WTC11 (cell line): ENCODE data around the gene TAGLN3. TPM values are rescaled to one million over a fixed set of nuclear protein-coding genes. Genes with fewer than 3 reads are reported as not detected.

Experiments used
- ATAC-seq: fragments of 200-7000 bp; cut with Tn5 transposase; 2 replicates; pipeline ENCODE4 v1.10.0; 2021; ENCODE audit warnings: mild to moderate bottlenecking, moderate library complexity
- CTCF ChIA-PET: fragments of 300-600 bp; sonication (Branson Sonifier 250); formaldehyde crosslinking; loops from one replicate; lab custom pipeline; 2021; ENCODE audit warnings: antibody characterized with exemption; lab: Charles Lee
- POLR2A ChIA-PET: fragments of 350-600 bp; sonication (Branson Sonifier 250); formaldehyde crosslinking; loops from one replicate; lab custom pipeline; 2021; ENCODE audit warnings: antibody characterized with exemption; lab: Charles Lee
- DNase-seq: peaks from one replicate; pipeline ENCODE4 v3.0.0; 2021; ENCODE audit warnings: low spot score
- H3K27ac Mint-ChIP-seq: 2 replicates; pipeline ENCODE4 v1.8.0; 2021; ENCODE audit warnings: mixed read lengths
- H3K27me3 Mint-ChIP-seq: 2 replicates; pipeline ENCODE4 v1.8.0; 2021; ENCODE audit warnings: low read depth, mild to moderate bottlenecking, moderate library complexity, mixed read lengths
- H3K36me3 Mint-ChIP-seq: 2 replicates; pipeline ENCODE4 v1.8.0; 2021; ENCODE audit warnings: mixed read lengths
- H3K4me1 Mint-ChIP-seq: 2 replicates; pipeline ENCODE4 v1.8.0; 2022; ENCODE audit warnings: mixed read lengths
- H3K4me3 Mint-ChIP-seq: 2 replicates; pipeline ENCODE4 v1.8.0; 2021; ENCODE audit warnings: mild to moderate bottlenecking, moderate library complexity, mixed read lengths
- H3K9me3 Mint-ChIP-seq: 2 replicates; pipeline ENCODE4 v1.8.0; 2021; ENCODE audit warnings: mixed read lengths
- CBFB ChIP-seq: sonication (generic); formaldehyde crosslinking; IDR thresholded peaks from 2 replicates; pipeline ENCODE4 v1.8.1; 2022; ENCODE audit warnings: mild to moderate bottlenecking, low read depth, missing genetic modification reagents
- CDX4 ChIP-seq: fragments of 250-450 bp; sonication (Bioruptor Pico); IDR thresholded peaks from 2 replicates; pipeline ENCODE4 v1.9.0; 2021; ENCODE audit warnings: moderate library complexity, mild to moderate bottlenecking, inconsistent platforms, borderline replicate concordance
- CREB1 ChIP-seq: sonication (generic); formaldehyde crosslinking; IDR thresholded peaks from 2 replicates; pipeline ENCODE4 v1.8.0; 2023; ENCODE audit warnings: mild to moderate bottlenecking, missing genetic modification reagents
- E2F1 ChIP-seq: sonication (generic); formaldehyde crosslinking; IDR thresholded peaks from 2 replicates; pipeline ENCODE4 v1.8.0; 2022; ENCODE audit warnings: mild to moderate bottlenecking, missing genetic modification reagents
- ESRRA ChIP-seq: sonication (generic); formaldehyde crosslinking; IDR thresholded peaks from 2 replicates; pipeline ENCODE4 v1.8.1; 2022; ENCODE audit warnings: mild to moderate bottlenecking, missing genetic modification reagents, borderline replicate concordance
- FOXP1 ChIP-seq: sonication (generic); formaldehyde crosslinking; IDR thresholded peaks from 2 replicates; pipeline ENCODE4 v1.8.0; 2022; ENCODE audit warnings: missing genetic modification reagents, mild to moderate bottlenecking, moderate library complexity, borderline replicate concordance
- GABPB1 ChIP-seq: sonication (generic); formaldehyde crosslinking; IDR thresholded peaks from 2 replicates; pipeline ENCODE4 v1.8.1; 2023; ENCODE audit warnings: mild to moderate bottlenecking, missing genetic modification reagents
- HMGA2 ChIP-seq: fragments of 250-450 bp; sonication (Bioruptor Pico); IDR thresholded peaks from 2 replicates; pipeline ENCODE4 v1.4.0; 2021; ENCODE audit warnings: mild to moderate bottlenecking, moderate library complexity
- IRF1 ChIP-seq: sonication (generic); formaldehyde crosslinking; IDR thresholded peaks from 2 replicates; pipeline ENCODE4 v1.8.0; 2023; ENCODE audit warnings: missing genetic modification reagents
- MAX ChIP-seq: sonication (generic); formaldehyde crosslinking; IDR thresholded peaks from 2 replicates; pipeline ENCODE4 v1.8.0; 2022; ENCODE audit warnings: mild to moderate bottlenecking, missing genetic modification reagents
- MLX ChIP-seq: sonication (generic); formaldehyde crosslinking; IDR thresholded peaks from 2 replicates; pipeline ENCODE4 v1.8.1; 2023; ENCODE audit warnings: mild to moderate bottlenecking, missing genetic modification reagents, moderate library complexity
- NFE2L1 ChIP-seq: sonication (generic); formaldehyde crosslinking; IDR thresholded peaks from 2 replicates; pipeline ENCODE4 v1.8.1; 2023; ENCODE audit warnings: missing genetic modification reagents
- NFYB ChIP-seq: sonication (generic); formaldehyde crosslinking; conservative IDR thresholded peaks from 2 replicates; pipeline ENCODE4 v1.8.0; 2022; ENCODE audit warnings: low read depth, missing genetic modification reagents
- OVOL2 ChIP-seq: fragments of 250-450 bp; sonication (Bioruptor Pico); IDR thresholded peaks from 2 replicates; pipeline ENCODE4 v1.9.0; 2021; ENCODE audit warnings: mild to moderate bottlenecking, borderline replicate concordance
- RORB ChIP-seq: fragments of 250-450 bp; sonication (Bioruptor Pico); IDR thresholded peaks from 2 replicates; pipeline ENCODE4 v1.9.0; 2021; ENCODE audit warnings: mild to moderate bottlenecking
- SMAD3 ChIP-seq: sonication (generic); formaldehyde crosslinking; IDR thresholded peaks from 2 replicates; pipeline ENCODE4 v1.8.0; 2022; ENCODE audit warnings: missing genetic modification reagents, mild to moderate bottlenecking, borderline replicate concordance
- TCF7 ChIP-seq: sonication (generic); formaldehyde crosslinking; IDR thresholded peaks from 2 replicates; pipeline ENCODE4 v1.8.0; 2022; ENCODE audit warnings: mild to moderate bottlenecking, low read depth, missing genetic modification reagents, moderate library complexity
- TEAD1 ChIP-seq: sonication (generic); formaldehyde crosslinking; IDR thresholded peaks from 2 replicates; pipeline ENCODE4 v1.8.0; 2022; ENCODE audit warnings: mild to moderate bottlenecking, missing genetic modification reagents
- ZBTB43 ChIP-seq: sonication (generic); formaldehyde crosslinking; IDR thresholded peaks from 2 replicates; pipeline ENCODE4 v1.8.1; 2023; ENCODE audit warnings: mild to moderate bottlenecking, missing genetic modification reagents
- ZNF232 ChIP-seq: sonication (generic); formaldehyde crosslinking; IDR thresholded peaks from 2 replicates; pipeline ENCODE4 v1.8.0; 2022; ENCODE audit warnings: mild to moderate bottlenecking, missing genetic modification reagents
- ZNF396 ChIP-seq: fragments of 250-450 bp; sonication (Bioruptor Pico); IDR thresholded peaks from 2 replicates; pipeline ENCODE4 v1.8.0; 2021; ENCODE audit warnings: mild to moderate bottlenecking, moderate library complexity, borderline replicate concordance
- ZNF671 ChIP-seq: fragments of 250-450 bp; sonication (Bioruptor Pico); IDR thresholded peaks from 2 replicates; pipeline ENCODE4 v1.8.0; 2021; ENCODE audit warnings: mild to moderate bottlenecking
- ZSCAN18 ChIP-seq: fragments of 250-450 bp; sonication (Bioruptor Pico); IDR thresholded peaks from 2 replicates; pipeline ENCODE4 v2.1.2; 2022; ENCODE audit warnings: mild to moderate bottlenecking, moderate library complexity
- total RNA-seq: library from RNA; stranded (reverse); gene quantifications from 3 replicates; pipeline ENCODE4 v1.2.3, GENCODE V29; 2021

Gene TAGLN3
- total RNA-seq, 1 experiment from 2014 or later, result 2.8 TPM

GRCh38 chr3:112030901-112031300, 32.2 kb downstream of the TAGLN3 start (continued):
- TF ChIP-seq MLX (CRISPR knock-in tag) (no peak), CREB1 (no peak), ESRRA (CRISPR knock-in tag) (no peak), CBFB (CRISPR knock-in tag) (no peak), CDX4 (CRISPR knock-in tag) (no peak), NFE2L1 (CRISPR knock-in tag) (no peak)

GRCh38 chr3:112032098-112032731, 33.5 kb downstream of the TAGLN3 start:
- POLR2A ChIA-PET, result no interaction called here
- no peaks in the 10 kb centered on the region for H3K27me3 Mint-ChIP-seq
- no peak for ATAC-seq

More at GRCh38 chr3:112032098-112032731, 33.5 kb downstream of the TAGLN3 start:
- H3K9me3 Mint-ChIP-seq, result peaks cover 40% of the 10 kb centered on the region
- H3K27ac Mint-ChIP-seq, result no peak overlapping the region
- H3K4me1 Mint-ChIP-seq, result peaks cover 7% of the 10 kb centered on the region
- CTCF ChIA-PET, result interaction anchor here (0.9 to 2.4 kb wide), 3 partner anchors 11 to 37 kb away, joined by 3 to 14 read pairs (median 5); no protein-coding TSS in a partner anchor
- TF ChIP-seq ESRRA (CRISPR knock-in tag) (no peak), HMGA2 (no peak), NFYB (CRISPR knock-in tag) (no peak), ZNF396 (CRISPR knock-in tag) (no peak), TEAD1 (no peak), ZBTB43 (CRISPR knock-in tag) (no peak), MAX (CRISPR knock-in tag) (no peak), CBFB (CRISPR knock-in tag) (no peak), TCF7 (CRISPR knock-in tag) (no peak), ZNF671 (CRISPR knock-in tag) (no peak), E2F1 (CRISPR knock-in tag) (no peak), OVOL2 (no peak), FOXP1 (CRISPR knock-in tag) (no peak), ZNF232 (no peak), SMAD3 (CRISPR knock-in tag) (no peak), GABPB1 (CRISPR knock-in tag) (no peak), RORB (CRISPR knock-in tag) (no peak), ZSCAN18 (CRISPR knock-in tag) (no peak), IRF1 (CRISPR knock-in tag) (no peak)
- H3K4me3 Mint-ChIP-seq, result no peak overlapping the region
- peaks cover 29% of the 10 kb centered on the region for H3K36me3 Mint-ChIP-seq
- DNase-seq, result no peak
